ENCODE data around the gene HDAC7.

- no peak for TF ChIP-seq CTCF (IDR thresholded peaks at IDR 0.05)
- TF ChIP-seq EP300 (IDR thresholded peaks at IDR 0.05) = no peak
- no peak for TF ChIP-seq POLR2A (IDR thresholded peaks at IDR 0.05)
- TF ChIP-seq POLR2AphosphoS5 (IDR thresholded peaks at IDR 0.05) = no peak
Measured at GRCh38 chr12:47795814-47796411, 23.8 kb downstream of the HDAC7 start.
